ENCODE measurements around the gene SOX4.

DNA sequence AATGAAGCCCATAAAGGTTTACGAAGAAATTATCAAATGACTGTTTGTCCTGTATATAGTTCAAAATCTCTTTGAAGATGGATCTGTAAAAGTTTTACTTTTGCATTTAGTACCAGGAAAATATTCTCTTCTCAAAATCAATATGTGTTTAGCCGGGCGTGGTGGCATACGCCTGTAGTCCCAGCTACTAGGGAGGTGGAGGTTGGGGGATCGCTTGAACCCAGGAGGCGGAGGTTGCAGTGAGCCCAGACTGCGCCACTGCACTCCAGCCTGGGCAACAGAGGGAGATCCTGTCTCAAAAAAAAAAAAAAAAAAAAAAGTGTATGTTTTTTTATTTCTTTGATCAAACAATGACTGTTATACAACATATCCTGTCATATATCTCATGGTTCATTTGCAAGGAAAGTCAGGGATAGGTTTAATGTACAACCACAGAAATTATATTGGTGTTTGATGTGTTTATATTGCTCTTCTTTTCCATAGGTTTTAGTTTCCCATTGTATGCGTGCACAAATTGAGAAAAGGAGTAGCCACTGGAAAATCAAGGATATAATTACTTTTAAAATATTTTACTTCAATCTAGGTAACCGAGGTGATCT is 40.1 kb downstream of the SOX4 start:
- TF ChIP-seq, protein P1, sequence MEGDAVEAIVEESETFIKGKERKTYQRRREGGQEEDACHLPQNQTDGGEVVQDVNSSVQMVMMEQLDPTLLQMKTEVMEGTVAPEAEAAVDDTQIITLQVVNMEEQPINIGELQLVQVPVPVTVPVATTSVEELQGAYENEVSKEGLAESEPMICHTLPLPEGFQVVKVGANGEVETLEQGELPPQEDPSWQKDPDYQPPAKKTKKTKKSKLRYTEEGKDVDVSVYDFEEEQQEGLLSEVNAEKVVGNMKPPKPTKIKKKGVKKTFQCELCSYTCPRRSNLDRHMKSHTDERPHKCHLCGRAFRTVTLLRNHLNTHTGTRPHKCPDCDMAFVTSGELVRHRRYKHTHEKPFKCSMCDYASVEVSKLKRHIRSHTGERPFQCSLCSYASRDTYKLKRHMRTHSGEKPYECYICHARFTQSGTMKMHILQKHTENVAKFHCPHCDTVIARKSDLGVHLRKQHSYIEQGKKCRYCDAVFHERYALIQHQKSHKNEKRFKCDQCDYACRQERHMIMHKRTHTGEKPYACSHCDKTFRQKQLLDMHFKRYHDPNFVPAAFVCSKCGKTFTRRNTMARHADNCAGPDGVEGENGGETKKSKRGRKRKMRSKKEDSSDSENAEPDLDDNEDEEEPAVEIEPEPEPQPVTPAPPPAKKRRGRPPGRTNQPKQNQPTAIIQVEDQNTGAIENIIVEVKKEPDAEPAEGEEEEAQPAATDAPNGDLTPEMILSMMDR (optimal IDR thresholded peaks at IDR 0.05 in 1 of 3, IDR thresholded peaks at IDR 0.05 in 1 of 3, conservative IDR thresholded peaks at IDR 0.05 in 1 of 3; ENCODE audit: extremely low read depth in 1 of 3, insufficient read depth in 2 of 3, low read length in 3 of 3) = no peak
- no peak for TF ChIP-seq EZH2 (IDR thresholded peaks at IDR 0.05; ENCODE audit: low read length)
